ENCODE results near the gene POU6F2.

GRCh38 chr7:39367451-39367850, 389.7 kb downstream of the POU6F2 start:
- TF ChIP-seq CTCF (IDR thresholded peaks at IDR 0.05), result no peak
- TF ChIP-seq POLR2A (IDR thresholded peaks at IDR 0.05), result no peak
- TF ChIP-seq POLR2AphosphoS5 (IDR thresholded peaks at IDR 0.05), result no peak

Data from breast epithelium (tissue), 3 donors.